MCF 10A (cell line): Measurements from ENCODE around the gene ADAM15. TPM values are rescaled to one million over a fixed set of nuclear protein-coding genes. Genes with fewer than 3 reads are reported as not detected.
A peak's percentile ranks its signal among the peaks of the same experiment; 100 is the strongest.

Experiments used
- BruUV-seq: library from RNA; stranded (reverse); fragments of 400-500 nt; replicated peaks from 2 replicates; lab custom pipeline; 2021; lab: Mats Ljungman, UMichigan
- CTCF ChIA-PET: fragments of 300-600 bp; sonication (Branson Sonifier 250); formaldehyde crosslinking; extraction: SDS; loops from one replicate; lab custom pipeline; 2021; ENCODE audit warnings: antibody characterized with exemption, inconsistent platforms; lab: Yijun Ruan, JAX
- POLR2A ChIA-PET: fragments of 300-600, 350-650 bp; sonication (Branson Sonifier 250); formaldehyde crosslinking; extraction: SDS; loops from one replicate; lab custom pipeline; 2020; ENCODE audit warnings: antibody characterized with exemption, inconsistent platforms; lab: Yijun Ruan, JAX
- DNase-seq: peaks from one replicate; pipeline ENCODE4 v3.0.0-alpha.2; 2018; ENCODE audit not compliant: unreplicated experiment
- H3K27ac Mint-ChIP-seq: one replicate; pipeline ENCODE4 v1.8.0; 2022; ENCODE audit warnings: mild to moderate bottlenecking, low read depth, mixed read lengths; ENCODE audit not compliant: unreplicated experiment
- H3K27me3 Mint-ChIP-seq: one replicate; pipeline ENCODE4 v1.8.0; 2022; ENCODE audit warnings: mixed read lengths; ENCODE audit not compliant: insufficient read depth, unreplicated experiment
- H3K36me3 Mint-ChIP-seq: one replicate; pipeline ENCODE4 v1.8.0; 2022; ENCODE audit warnings: mild to moderate bottlenecking, moderate library complexity, mixed read lengths; ENCODE audit not compliant: insufficient read depth, unreplicated experiment
- H3K4me1 Mint-ChIP-seq: one replicate; pipeline ENCODE4 v1.8.0; 2022; ENCODE audit warnings: mixed read lengths; ENCODE audit not compliant: insufficient read depth, unreplicated experiment
- H3K4me3 Mint-ChIP-seq: one replicate; pipeline ENCODE4 v1.8.0; 2022; ENCODE audit warnings: mild to moderate bottlenecking, moderate library complexity, mixed read lengths; ENCODE audit not compliant: unreplicated experiment
- H3K9me3 Mint-ChIP-seq: one replicate; pipeline ENCODE4 v1.8.0; 2022; ENCODE audit warnings: mixed read lengths; ENCODE audit not compliant: unreplicated experiment
- CTCF ChIP-seq: fragments of 200-600 bp; IDR thresholded peaks from one replicate; pipeline ENCODE4 v1.8.0; 2022; ENCODE audit warnings: antibody characterized with exemption, mild to moderate bottlenecking; ENCODE audit not compliant: unreplicated experiment
- intact Hi-C: fragments of 100-400 bp; cut with micrococcal nuclease; formaldehyde crosslinking; loops from 2 replicates; pipeline ENCODE4 v1.14.1; 2022
- total RNA-seq: library from RNA; stranded (reverse); gene quantifications from 2 replicates; pipeline ENCODE4 v1.2.3, GENCODE V29; 2022

The ADAM15 gene
- total RNA-seq, 1 experiment from 2014 or later: 385 TPM

DNA sequence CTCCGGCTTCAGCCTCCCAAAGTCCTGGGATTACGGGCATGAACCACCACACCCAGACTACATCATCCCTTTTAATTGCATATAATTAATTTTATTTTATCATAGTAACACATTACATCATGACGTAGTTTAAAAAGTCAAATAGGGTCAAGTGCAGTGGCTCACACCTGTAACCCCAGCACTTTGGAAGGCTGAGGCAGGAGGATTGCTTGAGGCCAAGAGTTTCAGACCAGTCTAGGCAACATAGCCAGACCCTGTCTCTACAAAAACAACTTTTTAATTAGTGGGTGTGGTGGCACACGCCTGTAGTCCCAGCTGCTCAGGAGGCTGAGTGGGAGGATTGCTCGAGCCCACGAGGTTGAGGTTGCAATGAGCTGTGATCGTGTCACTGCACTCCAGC lies 48.2 kb downstream of the ADAM15 start:
- TF ChIP-seq CTCF: no peak
- peaks cover 12% of the 10 kb centered on the region for H3K4me1 Mint-ChIP-seq
- intact Hi-C loops: no loop called here
- ChIA-PET CTCF (interaction anchor here (0.6 to 1.8 kb wide), 5 partner anchors 8 to 133 kb away, joined by 3 to 13 read pairs (median 8); no protein-coding TSS in a partner anchor), POLR2A (interaction anchor here (0.6 to 5.7 kb wide), 3 partner anchors 28 to 126 kb away, joined by 3 to 66 read pairs (median 3); partner anchors contain the start of genes EFNA1 and FLAD1)
- no TSS peak for BruUV-seq
- no peak overlapping the region for H3K27ac Mint-ChIP-seq
- H3K9me3 Mint-ChIP-seq: no peaks in the 10 kb centered on the region
- DNase-seq: no peak
- H3K36me3 Mint-ChIP-seq: peaks cover 7% of the 10 kb centered on the region
- peaks cover 17% of the 10 kb centered on the region for H3K27me3 Mint-ChIP-seq
- H3K4me3 Mint-ChIP-seq: no peak overlapping the region

- Mint-ChIP-seq H3K9me3 (no peaks in the 10 kb centered on the region), H3K4me3 (no peak overlapping the region), H3K27ac (no peak overlapping the region), H3K36me3 (peaks cover 7% of the 10 kb centered on the region), H3K27me3 (no peaks in the 10 kb centered on the region), H3K4me1 (peaks cover 12% of the 10 kb centered on the region)
- no peak for DNase-seq
- intact Hi-C loops: no loop called here
- no TSS peak for BruUV-seq
- ChIA-PET CTCF (interaction anchor here (0.6 to 5.6 kb wide), 4 partner anchors 13 to 177 kb away, joined by 3 to 51 read pairs (median 6); partner anchors contain the start of gene KRTCAP2), POLR2A (interaction anchor here (0.7 to 4.2 kb wide), 4 partner anchors 21 to 32 kb away, joined by 4 to 29 read pairs (median 7); partner anchors contain the start of gene SLC50A1)
- no peak for TF ChIP-seq CTCF
Measured at GRCh38 chr1:155103325-155103724, 52.2 kb downstream of the ADAM15 start.

GRCh38 chr1:155104605-155105534 lies 53.8 kb downstream of the ADAM15 start:
- Mint-ChIP-seq H3K9me3 (no peaks in the 10 kb centered on the region), H3K4me3 (no peak overlapping the region), H3K4me1 (peaks cover 18% of the 10 kb centered on the region), H3K27ac (no peak overlapping the region), H3K27me3 (no peaks in the 10 kb centered on the region), H3K36me3 (peaks cover 7% of the 10 kb centered on the region)
- BruUV-seq: no TSS peak
- intact Hi-C loops: no loop called here
- no peak for DNase-seq
- CTCF ChIA-PET: interaction anchor here (0.8 to 5.6 kb wide), 6 partner anchors 11 to 68 kb away, joined by 3 to 51 read pairs (median 5); partner anchors contain the start of gene KRTCAP2
- POLR2A ChIA-PET: interaction anchor here (0.7 to 4.2 kb wide), 2 partner anchors 19 to 65 kb away, joined by 4 to 29 read pairs; no protein-coding TSS in a partner anchor
- no peak for TF ChIP-seq CTCF

GRCh38 chr1:155105604-155106011 lies 54.5 kb downstream of the ADAM15 start:
- Mint-ChIP-seq H3K4me3 (no peak overlapping the region), H3K4me1 (peaks cover 18% of the 10 kb centered on the region), H3K27me3 (no peaks in the 10 kb centered on the region), H3K27ac (peak overlapping the region; percentile 4), H3K36me3 (peaks cover 7% of the 10 kb centered on the region), H3K9me3 (no peaks in the 10 kb centered on the region)
- BruUV-seq: no TSS peak
- ChIA-PET CTCF (interaction anchor here (0.6 to 5.6 kb wide), 6 partner anchors 10 to 426 kb away, joined by 4 to 51 read pairs (median 6); partner anchors contain the start of gene KRTCAP2), POLR2A (interaction anchor here (1.5 to 4.2 kb wide), 2 partner anchors 19 to 29 kb away, joined by 5 to 29 read pairs; no protein-coding TSS in a partner anchor)
- peak; percentile 26 for DNase-seq
- no peak for TF ChIP-seq CTCF
- intact Hi-C loops: no loop called here
